ENCODE results near the gene SH3PXD2A.

DNA sequence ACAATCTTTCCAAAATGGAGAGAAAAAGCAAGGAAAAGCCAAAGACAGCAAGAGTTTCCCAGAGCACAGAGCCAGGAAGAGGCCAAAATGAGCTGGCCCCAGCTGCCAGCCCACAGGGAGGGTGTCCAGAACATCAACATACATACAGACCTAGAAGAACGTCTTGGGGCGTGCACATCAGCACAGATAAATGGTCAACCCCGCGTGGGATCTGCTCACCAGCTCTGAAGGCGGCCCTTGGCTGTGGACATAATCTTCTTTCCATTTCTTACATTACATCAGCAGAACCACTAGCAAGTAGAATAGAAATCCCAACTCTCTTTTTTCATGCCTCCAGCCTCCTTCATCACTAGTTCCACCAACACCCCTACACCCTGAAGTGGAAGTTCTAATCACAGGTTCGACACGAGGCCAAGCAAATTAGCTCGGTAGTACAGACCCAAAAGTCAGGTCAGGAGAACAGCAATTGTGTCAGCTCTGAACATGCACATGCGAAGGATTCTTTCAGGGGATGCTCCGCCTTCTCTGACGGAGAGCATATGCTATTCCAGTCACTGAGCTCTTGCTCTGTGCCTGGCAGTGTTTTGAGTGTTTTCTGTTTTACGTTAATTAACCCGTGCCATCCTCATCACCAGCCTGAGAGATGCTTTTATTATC lies 16.4 kb downstream of the SH3PXD2A start:
- TF ChIP-seq, protein P1, sequence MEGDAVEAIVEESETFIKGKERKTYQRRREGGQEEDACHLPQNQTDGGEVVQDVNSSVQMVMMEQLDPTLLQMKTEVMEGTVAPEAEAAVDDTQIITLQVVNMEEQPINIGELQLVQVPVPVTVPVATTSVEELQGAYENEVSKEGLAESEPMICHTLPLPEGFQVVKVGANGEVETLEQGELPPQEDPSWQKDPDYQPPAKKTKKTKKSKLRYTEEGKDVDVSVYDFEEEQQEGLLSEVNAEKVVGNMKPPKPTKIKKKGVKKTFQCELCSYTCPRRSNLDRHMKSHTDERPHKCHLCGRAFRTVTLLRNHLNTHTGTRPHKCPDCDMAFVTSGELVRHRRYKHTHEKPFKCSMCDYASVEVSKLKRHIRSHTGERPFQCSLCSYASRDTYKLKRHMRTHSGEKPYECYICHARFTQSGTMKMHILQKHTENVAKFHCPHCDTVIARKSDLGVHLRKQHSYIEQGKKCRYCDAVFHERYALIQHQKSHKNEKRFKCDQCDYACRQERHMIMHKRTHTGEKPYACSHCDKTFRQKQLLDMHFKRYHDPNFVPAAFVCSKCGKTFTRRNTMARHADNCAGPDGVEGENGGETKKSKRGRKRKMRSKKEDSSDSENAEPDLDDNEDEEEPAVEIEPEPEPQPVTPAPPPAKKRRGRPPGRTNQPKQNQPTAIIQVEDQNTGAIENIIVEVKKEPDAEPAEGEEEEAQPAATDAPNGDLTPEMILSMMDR (IDR thresholded peaks at IDR 0.05; ENCODE audit: insufficient read depth, low read depth, low read length) = no peak
- TF ChIP-seq EZH2 (IDR thresholded peaks at IDR 0.05; ENCODE audit: insufficient read depth, low read length) = no peak
